ENCODE measurements around the gene SNX14. TPM values are rescaled to one million over a fixed set of nuclear protein-coding genes. Genes with fewer than 3 reads are reported as not detected.

The SNX14 gene
- total RNA-seq, 1 experiment from 2014 or later: 84.8 TPM

DNA sequence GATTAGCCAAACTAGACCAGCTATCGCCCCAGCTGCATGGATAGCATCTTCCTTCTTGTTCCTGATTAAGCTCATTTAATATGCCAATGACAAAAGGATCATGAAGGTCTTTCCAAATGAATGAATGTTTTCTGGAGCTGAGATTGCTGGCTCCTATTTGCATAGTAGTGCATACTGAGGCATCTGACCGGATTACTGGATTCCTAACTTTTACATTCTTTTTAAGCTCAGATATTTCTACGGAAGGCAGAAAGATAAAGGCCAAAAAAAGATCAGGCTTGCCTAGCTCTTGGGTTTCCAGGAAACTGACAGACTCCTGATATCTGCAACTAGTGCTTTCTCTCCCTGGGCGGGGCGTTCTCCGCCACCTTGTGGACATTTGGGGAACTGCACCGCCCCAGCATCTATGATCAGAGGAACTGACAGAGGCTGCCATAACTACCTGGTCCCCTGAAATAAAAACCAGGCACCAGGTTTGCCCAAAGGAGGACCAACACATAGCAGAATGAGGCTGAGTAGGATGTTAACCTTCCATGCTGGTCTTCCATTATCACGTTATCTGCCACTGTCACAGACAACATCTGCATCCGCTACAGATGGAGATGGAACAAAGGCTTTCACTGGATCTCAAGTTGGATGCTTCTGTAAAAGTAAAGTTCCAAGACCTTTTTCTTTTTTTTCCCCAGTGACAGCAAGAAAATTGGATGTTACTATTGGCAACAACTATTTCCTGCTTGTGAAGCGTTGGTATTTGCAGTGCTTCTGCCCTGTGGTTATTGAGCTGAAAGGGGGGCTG is 110.6 kb downstream of the SNX14 start:
- POLR2A ChIA-PET: interaction anchor here (0.7 to 1.7 kb wide), 5 partner anchors 18 to 129 kb away, joined by 3 to 7 read pairs (median 3); no protein-coding TSS in a partner anchor
- no peaks in the 10 kb centered on the region for H3K79me2 ChIP-seq (ENCODE audit: insufficient read depth, low read length)

More for the DNA sequence above, 110.6 kb downstream of the SNX14 start:
- ATAC-seq (peak; percentile 95), DNase-seq (ENCODE audit: low read depth, low spot score) (no peak)
- Histone ChIP-seq H2AFZ (ENCODE audit: low read depth, low read length, poor library complexity, severe bottlenecking) (no peak overlapping the region), H3K4me3 (replicated peaks in 1 of 2; ENCODE audit: low read depth in 1 of 2, low read length in 2 of 2) (no peak overlapping the region), H4K20me1 (ENCODE audit: insufficient read depth) (no peaks in the 10 kb centered on the region), H3K27ac (ENCODE audit: low read depth, low read length) (no peak overlapping the region), H3K36me3 (ENCODE audit: control insufficient read depth in 1 of 2, insufficient read depth in 2 of 2, low read length in 2 of 2) (0 out of 4 replicates have a peak, but pooled peaks cover 0 to 3% of the 10 kb centered on the region in 2 experiments), H3K9ac (ENCODE audit: low read length) (no peak overlapping the region), H3K4me1 (ENCODE audit: control insufficient read depth in 1 of 2, insufficient read depth in 2 of 2, low read length in 2 of 2) (peaks cover 0 to 23% of the 10 kb centered on the region in 2 experiments; a peak in 2 of 4 replicates), H3K4me2 (ENCODE audit: low read length) (peak overlapping the region; percentile 7; the same call in 1 of the 2 replicates), H3K9me3 (ENCODE audit: control insufficient read depth in 1 of 2, insufficient read depth in 1 of 2, low read depth in 1 of 2, low read length in 2 of 2) (no peaks in the 10 kb centered on the region), H3K9me2 (ENCODE audit: insufficient read depth) (no peaks in the 10 kb centered on the region), H3K27me3 (ENCODE audit: insufficient read depth, low read length) (no peaks in the 10 kb centered on the region)
- RAD21 ChIA-PET (ENCODE audit: low non-redundant PET in 1 of 2, low total read pairs in 2 of 2, uncharacterized antibody in 2 of 2, unreplicated experiment in 2 of 2): interaction anchor here (0.7 to 1.0 kb wide), 8 partner anchors 18 to 128 kb away, joined by 3 to 7 read pairs (median 4); partner anchors contain the start of gene NT5E (in 1 of the 2)
- CTCF ChIA-PET: interaction anchor here (0.8 to 3.8 kb wide), 16 partner anchors 10 to 129 kb away, joined by 3 to 47 read pairs (median 6); no protein-coding TSS in a partner anchor
- no TSS peak for BruUV-seq (replicated peaks)
- peak; percentile 93 for TF ChIP-seq RAD21 (IDR thresholded peaks at IDR 0.05; ENCODE audit: low read depth)
- no peak for TF ChIP-seq ZFX (IDR thresholded peaks at IDR 0.05)
- peak; percentile 10; the same call in 1 of the 2 replicates for TF ChIP-seq SP1 (IDR thresholded peaks at IDR 0.05; ENCODE audit: low read depth)
- TF ChIP-seq, protein P1, sequence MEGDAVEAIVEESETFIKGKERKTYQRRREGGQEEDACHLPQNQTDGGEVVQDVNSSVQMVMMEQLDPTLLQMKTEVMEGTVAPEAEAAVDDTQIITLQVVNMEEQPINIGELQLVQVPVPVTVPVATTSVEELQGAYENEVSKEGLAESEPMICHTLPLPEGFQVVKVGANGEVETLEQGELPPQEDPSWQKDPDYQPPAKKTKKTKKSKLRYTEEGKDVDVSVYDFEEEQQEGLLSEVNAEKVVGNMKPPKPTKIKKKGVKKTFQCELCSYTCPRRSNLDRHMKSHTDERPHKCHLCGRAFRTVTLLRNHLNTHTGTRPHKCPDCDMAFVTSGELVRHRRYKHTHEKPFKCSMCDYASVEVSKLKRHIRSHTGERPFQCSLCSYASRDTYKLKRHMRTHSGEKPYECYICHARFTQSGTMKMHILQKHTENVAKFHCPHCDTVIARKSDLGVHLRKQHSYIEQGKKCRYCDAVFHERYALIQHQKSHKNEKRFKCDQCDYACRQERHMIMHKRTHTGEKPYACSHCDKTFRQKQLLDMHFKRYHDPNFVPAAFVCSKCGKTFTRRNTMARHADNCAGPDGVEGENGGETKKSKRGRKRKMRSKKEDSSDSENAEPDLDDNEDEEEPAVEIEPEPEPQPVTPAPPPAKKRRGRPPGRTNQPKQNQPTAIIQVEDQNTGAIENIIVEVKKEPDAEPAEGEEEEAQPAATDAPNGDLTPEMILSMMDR (IDR thresholded peaks at IDR 0.05 in 2 of 3, conservative IDR thresholded peaks at IDR 0.05 in 1 of 3; ENCODE audit: borderline replicate concordance in 1 of 3, insufficient read depth in 1 of 3, low read depth in 2 of 3, low read length in 2 of 3): peak; percentile 71 to 100 (median 99); a peak in 5 of 6 replicates
- no peak for TF ChIP-seq ELF1 (IDR thresholded peaks at IDR 0.05; ENCODE audit: borderline replicate concordance, low read depth)
- TF ChIP-seq CBX3 (IDR thresholded peaks at IDR 0.05; ENCODE audit: low read depth): peak; percentile 68; the same call in 1 of the 2 replicates
- TF ChIP-seq, protein P2, sequence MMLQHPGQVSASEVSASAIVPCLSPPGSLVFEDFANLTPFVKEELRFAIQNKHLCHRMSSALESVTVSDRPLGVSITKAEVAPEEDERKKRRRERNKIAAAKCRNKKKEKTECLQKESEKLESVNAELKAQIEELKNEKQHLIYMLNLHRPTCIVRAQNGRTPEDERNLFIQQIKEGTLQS (IDR thresholded peaks at IDR 0.05): no peak
- TF ChIP-seq, protein P3, sequence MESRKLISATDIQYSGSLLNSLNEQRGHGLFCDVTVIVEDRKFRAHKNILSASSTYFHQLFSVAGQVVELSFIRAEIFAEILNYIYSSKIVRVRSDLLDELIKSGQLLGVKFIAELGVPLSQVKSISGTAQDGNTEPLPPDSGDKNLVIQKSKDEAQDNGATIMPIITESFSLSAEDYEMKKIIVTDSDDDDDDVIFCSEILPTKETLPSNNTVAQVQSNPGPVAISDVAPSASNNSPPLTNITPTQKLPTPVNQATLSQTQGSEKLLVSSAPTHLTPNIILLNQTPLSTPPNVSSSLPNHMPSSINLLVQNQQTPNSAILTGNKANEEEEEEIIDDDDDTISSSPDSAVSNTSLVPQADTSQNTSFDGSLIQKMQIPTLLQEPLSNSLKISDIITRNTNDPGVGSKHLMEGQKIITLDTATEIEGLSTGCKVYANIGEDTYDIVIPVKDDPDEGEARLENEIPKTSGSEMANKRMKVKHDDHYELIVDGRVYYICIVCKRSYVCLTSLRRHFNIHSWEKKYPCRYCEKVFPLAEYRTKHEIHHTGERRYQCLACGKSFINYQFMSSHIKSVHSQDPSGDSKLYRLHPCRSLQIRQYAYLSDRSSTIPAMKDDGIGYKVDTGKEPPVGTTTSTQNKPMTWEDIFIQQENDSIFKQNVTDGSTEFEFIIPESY (IDR thresholded peaks at IDR 0.05; ENCODE audit: extremely low read depth, insufficient replicate concordance, low read length): peak; percentile 15
- TF ChIP-seq SRF (IDR thresholded peaks at IDR 0.05; ENCODE audit: low read depth): no peak
- TF ChIP-seq MAX (IDR thresholded peaks at IDR 0.05): no peak; the same call in 1 of the 2 replicates
- intact Hi-C loops (cut with micrococcal nuclease): loop anchor here (1.0 to 2.0 kb wide), 2 partner anchors 32 to 128 kb away; partner anchors contain the start of gene NT5E
